ENCODE measurements around the gene RPL35A.
"Not testable (repeated sequence)": the region's sequence is repeated elsewhere in the genome, so short reads cannot be mapped to it uniquely, and the experiment has no call there.

Gene RPL35A

GRCh38 chr3:197949778-197950676 is at the start of gene RPL35A:
Gene RPL35A (plus strand): TSS chr3:197950190. CDS start chr3:197950968, 778 bp downstream.
- peak; percentile 68 for DNase-seq (ENCODE audit: low read depth)

GRCh38 chr3:197901626-197902025 is 48.4 kb upstream of the RPL35A start:
- no peak for DNase-seq (ENCODE audit: low read depth)

- peak; percentile 43 for DNase-seq (ENCODE audit: low read depth)
These were observed 43.8 kb upstream of the RPL35A start for GRCh38 chr3:197906023-197906849.

- no peak for DNase-seq (ENCODE audit: low read depth)
These were observed 43.2 kb upstream of the RPL35A start for GRCh38 chr3:197906850-197907187.

- DNase-seq (ENCODE audit: low read depth): no peak
These were observed 42.8 kb upstream of the RPL35A start for GRCh38 chr3:197907196-197907595.

- DNase-seq (ENCODE audit: low read depth): not testable (repeated sequence)
These were observed 41.4 kb upstream of the RPL35A start for GRCh38 chr3:197908550-197908949.

- DNase-seq (ENCODE audit: low read depth): no peak
These were observed 40.9 kb upstream of the RPL35A start for GRCh38 chr3:197908957-197909701.

- DNase-seq (ENCODE audit: low read depth): no peak
These were observed 37.1 kb upstream of the RPL35A start for GRCh38 chr3:197912741-197913476.

- no peak for DNase-seq (ENCODE audit: low read depth)
These were observed 36.2 kb upstream of the RPL35A start for GRCh38 chr3:197913641-197914380.

GRCh38 chr3:197921429-197922275 is 28.3 kb upstream of the RPL35A start:
- DNase-seq (ENCODE audit: low read depth): not testable (repeated sequence)

- DNase-seq (ENCODE audit: low read depth): no peak
These were observed 23.6 kb upstream of the RPL35A start for GRCh38 chr3:197926418-197926817.

- not testable (repeated sequence) for DNase-seq (ENCODE audit: low read depth)
These were observed 22.4 kb upstream of the RPL35A start for GRCh38 chr3:197927578-197927977.

GRCh38 chr3:197936819-197937384 is 13.1 kb upstream of the RPL35A start:
- no peak for DNase-seq (ENCODE audit: low read depth)

- DNase-seq (ENCODE audit: low read depth): no peak
These were observed 9.1 kb upstream of the RPL35A start for GRCh38 chr3:197940745-197941384.

GRCh38 chr3:197942956-197943556 is 6.9 kb upstream of the RPL35A start:
- DNase-seq (ENCODE audit: low read depth): no peak

GRCh38 chr3:197949191-197949777 is 706 bp upstream of the RPL35A start:
- no peak for DNase-seq (ENCODE audit: low read depth)

- no peak for DNase-seq (ENCODE audit: low read depth)
These were observed 679 bp downstream of the RPL35A start for GRCh38 chr3:197950677-197951061.

- DNase-seq (ENCODE audit: low read depth): no peak
These were observed 1.5 kb downstream of the RPL35A start for GRCh38 chr3:197951392-197951990.

Data from stimulated activated CD8-positive, alpha-beta memory T cell treated with anti-CD3 and anti-CD28 coated beads, Interleukin-12 subunit alpha, Interleukin-12 subunit beta, amount 100 ng/mL, for 4 hours (primary cell).